Hindlimb muscle (tissue), 1 donor: ENCODE data around the gene TYMS. TPM values are rescaled to one million over a fixed set of nuclear protein-coding genes. Genes with fewer than 3 reads are reported as not detected.

Source experiments
- DNase-seq: peaks from one replicate; pipeline ENCODE4 v3.0.0-alpha.2; 2013
- polyA plus RNA-seq: library from polyadenylated mRNA; unstranded; fragments of 120-200 nt; gene quantifications from one replicate; pipeline ENCODE4 v1.2.1, GENCODE V29; 2013; ENCODE audit not compliant: insufficient read length

The TYMS gene
- polyA plus RNA-seq: 45.0 TPM

DNA sequence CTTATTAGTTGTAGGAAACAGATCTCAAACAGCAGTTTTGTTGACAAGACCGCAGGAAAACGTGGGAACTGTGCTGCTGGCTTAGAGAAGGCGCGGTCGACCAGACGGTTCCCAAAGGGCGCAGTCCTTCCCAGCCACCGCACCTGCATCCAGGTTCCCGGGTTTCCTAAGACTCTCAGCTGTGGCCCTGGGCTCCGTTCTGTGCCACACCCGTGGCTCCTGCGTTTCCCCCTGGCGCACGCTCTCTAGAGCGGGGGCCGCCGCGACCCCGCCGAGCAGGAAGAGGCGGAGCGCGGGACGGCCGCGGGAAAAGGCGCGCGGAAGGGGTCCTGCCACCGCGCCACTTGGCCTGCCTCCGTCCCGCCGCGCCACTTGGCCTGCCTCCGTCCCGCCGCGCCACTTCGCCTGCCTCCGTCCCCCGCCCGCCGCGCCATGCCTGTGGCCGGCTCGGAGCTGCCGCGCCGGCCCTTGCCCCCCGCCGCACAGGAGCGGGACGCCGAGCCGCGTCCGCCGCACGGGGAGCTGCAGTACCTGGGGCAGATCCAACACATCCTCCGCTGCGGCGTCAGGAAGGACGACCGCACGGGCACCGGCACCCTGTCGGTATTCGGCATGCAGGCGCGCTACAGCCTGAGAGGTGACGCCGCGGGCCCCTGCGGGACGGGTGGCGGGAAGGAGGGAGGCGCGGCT, at the start of gene TYMS:
TSS of gene TYMS (plus strand) at position 343 of the 690 bp plus-strand sequence. CDS start at position 433, 90 bp downstream.
- DNase-seq: peak; percentile 53

DNA sequence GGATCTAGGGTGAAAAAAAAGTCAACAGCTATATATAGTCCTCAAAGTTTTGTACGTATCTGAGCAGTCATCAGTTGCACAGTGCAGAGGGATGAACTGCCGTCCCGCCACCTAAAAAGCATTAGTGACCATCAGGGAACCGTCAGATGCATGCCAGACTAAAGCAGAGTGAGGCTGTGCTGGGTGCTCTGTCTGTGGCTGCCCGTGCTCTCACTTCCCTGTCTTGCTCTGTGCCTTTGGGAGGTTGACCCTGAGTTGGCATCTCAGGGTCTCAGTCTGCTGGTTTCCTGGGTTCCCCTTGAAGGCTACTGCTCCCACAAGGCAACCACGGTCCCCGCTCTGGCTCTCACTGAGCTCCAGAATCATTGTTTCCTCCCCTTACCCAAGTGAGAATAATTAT, 49.5 kb upstream of the TYMS start:
- DNase-seq: no peak

- no peak for DNase-seq
Measured at GRCh38 chr18:610214-610928, 47.1 kb upstream of the TYMS start.

GRCh38 chr18:612156-612555, 45.3 kb upstream of the TYMS start:
- DNase-seq: no peak

DNA sequence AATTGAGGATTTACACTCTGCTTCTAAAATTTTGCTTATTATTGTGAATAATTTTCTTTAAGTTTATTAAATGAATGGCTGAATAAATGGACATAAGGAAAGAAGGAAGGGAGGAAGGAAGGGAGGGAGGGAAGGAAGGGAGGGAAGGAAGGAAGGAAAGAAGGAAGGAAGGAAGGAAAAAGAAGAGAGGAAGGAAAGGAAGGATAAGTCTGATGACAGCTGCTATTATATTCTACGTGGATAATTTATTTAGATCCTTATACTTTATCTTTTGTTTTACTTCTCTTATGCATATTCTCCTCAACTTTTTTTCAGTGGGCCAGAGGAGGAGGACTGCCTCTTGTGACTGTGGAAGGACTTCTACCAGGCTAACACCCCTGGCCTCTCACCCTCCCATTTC, 43.3 kb upstream of the TYMS start:
- no peak for DNase-seq

DNA sequence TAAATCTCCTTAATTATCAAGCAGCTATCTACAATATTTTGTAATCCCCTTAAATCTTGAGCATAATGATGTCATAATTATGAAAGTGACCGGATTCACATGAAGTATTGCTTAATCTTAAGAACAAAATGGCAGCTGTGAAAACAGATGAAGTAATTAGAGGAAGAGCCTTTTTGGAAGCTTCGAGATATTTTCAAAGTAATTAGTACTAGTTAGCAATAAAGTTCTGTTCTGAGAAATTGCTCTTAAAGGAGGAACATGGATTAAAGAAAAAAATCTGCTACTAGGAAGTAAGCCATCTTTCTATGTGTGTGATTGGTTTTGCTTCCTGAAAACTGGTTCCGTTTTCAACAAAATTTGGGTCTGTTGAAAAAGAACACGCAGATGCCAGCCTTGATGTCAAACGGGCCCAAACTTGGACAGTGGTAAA, 42.3 kb upstream of the TYMS start:
- DNase-seq: no peak

DNA sequence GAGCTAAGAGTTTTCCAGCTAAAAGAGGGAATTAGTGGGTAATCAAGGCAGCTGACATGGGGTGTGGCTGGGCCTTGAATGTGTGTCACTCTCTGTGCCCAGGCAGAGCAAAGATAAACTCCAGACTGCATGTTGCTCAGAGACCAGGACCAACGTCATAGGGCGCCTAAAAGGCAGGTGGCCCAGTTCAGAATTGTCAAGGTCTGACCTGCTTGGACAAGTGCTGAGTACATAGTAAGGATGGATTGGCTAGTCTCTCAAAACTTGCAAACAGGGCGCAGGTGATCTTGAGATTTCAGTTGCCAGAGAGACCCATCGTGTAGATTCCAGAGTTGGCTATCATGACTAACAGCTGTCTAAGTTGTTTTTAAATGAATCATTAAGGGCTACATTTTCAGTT, 41.7 kb upstream of the TYMS start:
- DNase-seq: no peak

GRCh38 chr18:616380-616995, 41.0 kb upstream of the TYMS start:
- no peak for DNase-seq

- DNase-seq: no peak
Measured at GRCh38 chr18:617970-618504, 39.4 kb upstream of the TYMS start.

- no peak for DNase-seq
Measured at GRCh38 chr18:618618-619017, 38.8 kb upstream of the TYMS start.

- no peak for DNase-seq
Measured at GRCh38 chr18:621291-622043, 36.0 kb upstream of the TYMS start.

DNA sequence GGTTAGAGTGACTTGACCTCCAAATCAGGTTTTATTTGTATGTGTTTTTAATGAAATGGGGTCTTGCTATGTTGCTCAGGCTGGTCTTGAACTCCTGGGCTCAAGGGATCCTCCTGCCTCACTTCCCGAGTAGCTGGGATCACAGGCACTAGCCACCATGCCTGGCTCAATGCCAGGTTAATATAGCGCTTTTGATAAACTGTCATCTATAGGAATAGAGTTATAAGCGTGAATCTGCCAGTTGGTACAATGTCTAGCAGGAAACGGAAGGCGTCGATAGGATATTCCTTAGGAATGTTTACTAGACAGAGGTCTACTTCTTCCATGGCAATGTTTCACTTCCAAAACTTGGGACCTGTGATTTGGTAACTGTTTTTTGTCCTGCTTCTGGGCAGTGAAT, 35.2 kb upstream of the TYMS start:
- no peak for DNase-seq

DNA sequence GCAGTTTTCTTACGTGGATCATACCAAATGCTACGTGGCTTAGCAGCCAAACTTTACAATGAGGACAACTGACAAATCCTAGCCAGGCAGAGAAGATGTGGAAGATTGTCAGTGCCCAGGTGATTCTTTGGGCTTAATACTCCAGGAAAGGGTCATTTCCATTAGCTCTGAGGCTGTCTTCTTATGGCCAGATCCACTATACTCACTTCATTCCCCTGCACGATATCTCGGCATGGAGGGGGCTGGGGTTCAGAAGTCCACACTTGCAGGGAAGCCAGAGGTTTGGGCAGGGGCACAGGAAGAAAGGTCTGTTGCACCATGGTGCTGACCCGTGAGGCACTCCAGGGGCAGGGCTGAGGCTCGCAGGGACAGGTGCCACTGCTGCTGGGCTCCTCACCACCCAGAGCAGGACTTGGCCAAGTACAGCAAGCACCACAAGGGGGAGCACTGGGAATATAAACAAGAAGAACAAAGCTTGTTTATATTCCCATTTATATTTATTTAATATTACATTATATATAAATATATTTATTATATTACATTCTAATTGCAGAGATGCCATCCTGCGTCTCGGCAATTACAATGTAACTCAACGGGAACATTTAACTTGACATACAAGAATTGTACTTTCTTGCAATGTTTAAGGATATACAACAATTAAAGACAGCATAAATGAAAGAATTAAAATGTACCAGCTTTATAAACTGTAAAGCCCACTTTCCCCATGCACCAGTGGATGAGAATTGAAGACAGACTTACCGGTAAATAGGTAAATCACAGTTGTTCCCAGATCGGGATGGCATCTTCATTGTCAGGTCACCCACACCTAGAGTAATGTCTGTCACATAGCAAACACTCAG, 33.5 kb upstream of the TYMS start:
- DNase-seq: peak; percentile 69

GRCh38 chr18:627231-627630, 30.2 kb upstream of the TYMS start:
- DNase-seq: no peak

DNA sequence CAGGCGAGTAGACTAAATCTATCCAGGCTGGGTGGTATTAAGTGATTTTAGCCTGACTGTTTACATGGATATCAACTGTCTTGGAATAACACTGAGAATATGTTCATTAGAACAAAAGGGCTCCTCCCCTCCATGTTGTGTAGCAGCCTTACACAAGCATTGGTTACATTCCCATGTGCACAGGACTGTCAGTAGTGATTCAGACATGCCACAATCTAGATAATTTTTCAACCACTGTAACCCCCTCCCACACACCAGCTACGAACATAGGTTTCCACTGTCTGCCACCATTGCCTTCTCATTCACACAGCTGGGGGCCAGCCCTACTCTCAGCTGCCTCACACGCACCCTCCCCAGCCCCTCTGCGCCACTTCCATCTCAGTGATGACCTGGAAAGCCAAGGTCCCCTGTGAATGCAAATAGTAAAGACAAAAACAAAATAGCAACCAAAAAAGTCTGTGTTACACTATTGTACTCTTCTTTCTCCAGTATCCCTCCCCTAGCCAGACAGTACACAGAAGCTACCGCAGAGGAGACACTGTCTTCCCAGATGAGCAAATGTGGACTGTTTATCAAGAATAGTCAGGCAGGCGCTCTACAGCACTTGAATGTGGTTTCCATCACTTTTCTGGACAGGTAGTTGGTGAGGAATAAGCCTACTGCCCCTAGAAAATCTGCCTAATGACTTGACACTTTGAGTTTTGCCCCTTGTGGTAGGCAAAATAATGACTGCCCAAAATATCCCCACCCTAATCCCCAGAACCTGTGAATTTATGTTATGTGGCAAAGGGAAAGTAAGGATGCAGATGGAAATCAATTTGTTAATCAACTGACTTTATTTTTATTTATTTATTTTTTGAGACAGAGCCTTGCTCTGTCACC, 27.9 kb upstream of the TYMS start:
- DNase-seq: no peak

GRCh38 chr18:631560-631959, 25.9 kb upstream of the TYMS start:
- DNase-seq: no peak

DNA sequence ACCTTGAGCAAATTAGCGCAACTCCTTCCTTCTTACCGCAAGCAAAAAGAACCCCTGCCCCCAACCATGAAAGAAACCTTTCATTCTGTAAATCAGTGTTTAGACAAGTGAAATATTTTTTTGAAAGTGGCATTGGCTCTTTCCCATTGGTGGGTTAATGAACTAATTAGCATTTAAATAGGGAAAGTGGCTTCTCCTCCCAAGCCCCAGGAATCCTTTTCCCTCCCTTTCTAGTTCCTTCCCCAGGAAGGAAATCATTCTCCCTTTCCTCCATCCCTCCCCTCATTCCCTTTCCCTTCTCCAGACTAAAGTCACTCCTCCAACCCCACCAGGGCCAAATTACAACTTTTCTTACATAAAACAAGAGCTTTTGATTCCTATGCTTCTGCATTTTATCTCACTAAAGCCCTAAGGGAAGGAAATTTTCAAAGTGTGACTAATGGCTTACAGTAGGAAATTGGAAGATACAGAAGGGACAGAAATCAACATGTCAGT, 22.9 kb upstream of the TYMS start:
- DNase-seq: no peak

DNA sequence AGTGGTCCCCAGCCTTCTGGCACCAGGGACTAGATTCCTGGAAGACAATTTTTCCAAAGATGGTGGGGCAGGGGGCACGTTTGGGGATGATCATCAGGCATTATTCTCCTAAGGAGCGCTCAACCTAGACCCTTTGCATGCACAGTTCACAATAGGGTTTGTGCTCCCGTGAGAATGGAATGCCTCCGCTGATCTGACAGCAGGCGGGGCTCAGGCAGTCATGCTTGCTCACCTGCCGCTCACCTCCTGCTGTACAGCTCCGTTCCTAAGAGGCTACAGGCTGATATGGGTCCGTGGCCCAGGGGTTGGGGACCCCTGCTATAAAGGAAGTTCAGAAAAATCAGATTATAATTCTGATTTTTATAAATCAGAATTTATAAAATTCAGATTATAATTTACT, 22.3 kb upstream of the TYMS start:
- DNase-seq: no peak

GRCh38 chr18:641224-641623, 16.2 kb upstream of the TYMS start:
- DNase-seq: no peak

DNA sequence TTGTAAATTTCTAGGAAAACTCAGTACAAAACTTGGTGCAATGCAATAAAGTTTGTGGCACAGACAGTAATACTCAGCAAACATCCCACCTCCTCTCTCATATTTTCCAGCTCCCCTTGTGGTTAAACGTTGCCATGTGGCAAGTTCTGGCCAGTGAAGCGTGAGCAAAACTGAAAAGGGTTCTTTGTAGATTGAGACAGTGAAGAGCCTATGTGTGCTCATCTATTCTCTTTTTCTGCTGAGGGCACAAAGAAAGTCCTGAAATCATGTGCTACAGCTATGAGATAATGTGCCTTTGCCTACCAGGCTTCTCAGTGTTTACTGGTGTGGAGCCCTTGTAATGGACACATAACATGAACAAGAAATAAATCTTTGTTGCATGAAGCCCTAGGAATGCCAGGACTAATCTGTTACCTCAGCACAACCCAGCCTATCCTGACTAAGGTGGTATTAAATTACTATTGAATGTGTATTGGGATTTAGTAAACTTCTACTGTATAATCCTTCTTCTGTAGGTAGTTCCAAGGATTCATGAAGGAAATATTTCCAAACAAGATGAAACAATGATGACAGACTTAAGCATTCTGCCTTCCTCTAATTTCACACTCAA, 13.0 kb upstream of the TYMS start:
- no peak for DNase-seq
